Cardiac fibroblast (primary cell): Measurements from ENCODE around the gene CTPS2.
"Not testable (repeated sequence)": the region's sequence is repeated elsewhere in the genome, so short reads cannot be mapped to it uniquely, and the experiment has no call there.

Source experiments
- DNase-seq, 2 donors: peaks; one replicate each; pipeline versions ENCODE4 v3.0.0 to v3.0.0-alpha.2; 2010; ENCODE audit warnings: low read depth in 2 of 2
- H3K4me3 ChIP-seq, 2 donors: replicated peaks in 1 of 2; 1 replicate in 1 of 2; 2 replicates in 1 of 2; pipeline ENCODE4 v1.5.1; 2011; ENCODE audit warnings: low read depth in 2 of 2, low read length in 2 of 2, mild to moderate bottlenecking in 2 of 2, moderate library complexity in 1 of 2
- TF ChIP-seq, protein P1 (sequence below): IDR thresholded peaks from one replicate; pipeline ENCODE4 v1.5.1; 2011; ENCODE audit warnings: low read depth, mild to moderate bottlenecking, low read length, inconsistent platforms

The CTPS2 gene

DNA sequence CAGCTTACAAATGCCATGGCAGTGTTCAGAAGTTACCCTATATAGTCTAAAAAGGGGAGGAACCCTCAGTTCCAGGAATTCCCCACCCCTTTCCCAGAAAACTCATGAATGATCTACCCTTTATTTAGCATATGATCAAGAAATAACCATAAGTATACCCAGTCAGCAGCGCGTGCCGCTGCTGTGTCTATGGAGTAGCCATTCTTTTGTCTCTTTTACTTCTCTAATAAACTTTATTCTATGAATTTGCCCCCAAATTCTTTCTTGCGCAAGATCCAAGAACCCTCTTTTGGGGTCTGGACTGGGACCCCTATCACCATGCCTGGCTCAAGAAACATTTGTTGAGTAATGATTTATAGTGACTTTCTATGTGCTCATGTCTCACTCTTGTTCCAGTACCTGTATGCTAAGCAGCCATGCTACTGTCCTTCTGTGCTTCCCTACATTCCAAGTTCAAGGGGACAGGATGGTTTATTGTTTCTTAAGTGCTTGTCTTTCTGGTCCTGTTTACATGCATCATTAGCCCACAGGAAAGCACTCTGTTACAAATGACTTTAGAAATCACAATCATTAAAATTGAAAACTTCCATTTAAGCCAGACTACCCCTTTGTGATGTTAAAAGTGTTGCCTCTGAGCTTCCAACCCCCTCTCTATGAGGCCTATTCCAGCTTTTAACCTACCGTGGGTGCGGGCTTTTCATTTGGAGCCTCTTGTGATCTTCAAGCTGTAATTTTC, 125.9 kb downstream of the CTPS2 start:
- H3K4me3 ChIP-seq = no peak overlapping the region
- TF ChIP-seq, protein P1, sequence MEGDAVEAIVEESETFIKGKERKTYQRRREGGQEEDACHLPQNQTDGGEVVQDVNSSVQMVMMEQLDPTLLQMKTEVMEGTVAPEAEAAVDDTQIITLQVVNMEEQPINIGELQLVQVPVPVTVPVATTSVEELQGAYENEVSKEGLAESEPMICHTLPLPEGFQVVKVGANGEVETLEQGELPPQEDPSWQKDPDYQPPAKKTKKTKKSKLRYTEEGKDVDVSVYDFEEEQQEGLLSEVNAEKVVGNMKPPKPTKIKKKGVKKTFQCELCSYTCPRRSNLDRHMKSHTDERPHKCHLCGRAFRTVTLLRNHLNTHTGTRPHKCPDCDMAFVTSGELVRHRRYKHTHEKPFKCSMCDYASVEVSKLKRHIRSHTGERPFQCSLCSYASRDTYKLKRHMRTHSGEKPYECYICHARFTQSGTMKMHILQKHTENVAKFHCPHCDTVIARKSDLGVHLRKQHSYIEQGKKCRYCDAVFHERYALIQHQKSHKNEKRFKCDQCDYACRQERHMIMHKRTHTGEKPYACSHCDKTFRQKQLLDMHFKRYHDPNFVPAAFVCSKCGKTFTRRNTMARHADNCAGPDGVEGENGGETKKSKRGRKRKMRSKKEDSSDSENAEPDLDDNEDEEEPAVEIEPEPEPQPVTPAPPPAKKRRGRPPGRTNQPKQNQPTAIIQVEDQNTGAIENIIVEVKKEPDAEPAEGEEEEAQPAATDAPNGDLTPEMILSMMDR = no peak
- DNase-seq = no peak

DNA sequence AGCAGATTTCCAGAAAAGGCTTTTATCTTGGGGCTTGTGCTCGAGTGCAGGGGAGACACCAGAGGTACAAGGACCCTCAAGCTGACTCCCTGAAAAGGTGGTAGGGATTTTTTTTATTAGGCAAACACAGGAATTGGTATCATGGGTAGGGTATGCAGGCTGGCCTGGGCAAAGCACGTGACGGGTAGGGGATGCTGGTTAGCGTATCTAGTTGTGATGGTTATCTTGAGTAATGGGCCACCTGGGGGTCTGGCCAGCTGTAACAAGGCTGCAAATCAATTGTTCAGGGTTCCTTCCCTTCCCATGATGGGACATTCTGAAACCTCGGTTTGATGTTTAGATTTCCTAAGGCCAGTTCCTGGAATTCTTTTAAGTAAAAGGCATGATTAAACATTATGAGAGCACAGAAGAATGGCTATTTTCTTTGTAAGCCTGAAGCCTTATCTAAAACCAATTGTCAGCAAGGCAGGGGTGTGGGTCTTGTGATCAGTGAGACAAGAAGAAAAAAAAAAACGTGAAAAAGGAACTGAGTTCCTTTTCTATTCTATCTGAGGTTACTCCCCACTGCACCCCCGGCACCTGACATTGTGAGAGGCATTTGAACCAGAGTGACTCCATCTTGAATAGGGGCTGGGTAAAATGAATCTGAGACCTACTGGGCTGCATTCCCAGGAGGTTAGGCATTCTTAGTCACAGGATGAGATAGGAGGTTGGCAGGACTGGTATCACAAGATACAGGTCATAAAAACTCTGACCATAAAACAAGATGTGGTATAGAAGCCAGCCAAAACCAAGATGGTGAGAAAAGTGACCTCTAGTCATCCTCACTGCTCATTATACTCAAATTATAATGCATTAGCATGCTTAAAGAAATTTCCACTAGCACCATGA, 126.7 kb downstream of the CTPS2 start:
- TF ChIP-seq, protein P1 = no peak
- DNase-seq = no peak
- no peak overlapping the region for H3K4me3 ChIP-seq

DNA sequence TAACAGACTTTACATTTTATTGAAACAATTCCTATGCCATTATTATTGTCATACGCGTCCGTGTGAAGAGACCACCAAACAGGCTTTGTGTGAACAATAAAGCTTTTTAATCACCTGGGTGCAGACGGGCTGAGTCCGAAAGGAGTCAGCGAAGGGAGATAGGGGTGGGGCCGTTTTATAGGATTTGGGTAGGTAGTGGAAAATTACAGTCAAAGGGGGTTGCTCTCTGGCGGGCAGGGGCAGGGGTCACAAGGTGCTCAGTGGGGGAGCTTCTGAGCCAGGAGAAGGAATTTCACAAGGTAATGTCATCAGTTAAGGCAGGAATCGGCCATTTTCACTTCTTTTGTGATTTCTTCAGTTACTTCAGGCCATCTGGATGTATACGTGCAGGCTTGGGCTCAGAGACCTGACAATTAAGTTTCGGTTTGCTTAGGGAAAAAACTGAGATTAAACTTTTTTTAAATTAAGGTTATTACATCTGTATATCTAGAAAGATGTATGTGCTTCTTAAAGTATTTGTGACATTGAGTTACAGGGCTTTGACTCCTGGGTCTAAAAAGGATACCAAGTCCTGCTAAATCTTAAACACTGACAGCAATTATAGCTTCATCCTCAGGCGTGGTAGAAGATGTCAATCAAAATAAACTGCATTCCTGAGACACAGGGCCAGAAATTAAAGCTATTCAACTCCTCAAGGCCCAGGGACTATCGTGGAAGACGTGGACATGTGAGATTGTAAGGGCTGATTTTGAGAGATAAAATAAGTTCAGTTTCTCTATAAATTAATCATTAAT, 132.3 kb downstream of the CTPS2 start:
- not testable (repeated sequence) for H3K4me3 ChIP-seq, DNase-seq

DNA sequence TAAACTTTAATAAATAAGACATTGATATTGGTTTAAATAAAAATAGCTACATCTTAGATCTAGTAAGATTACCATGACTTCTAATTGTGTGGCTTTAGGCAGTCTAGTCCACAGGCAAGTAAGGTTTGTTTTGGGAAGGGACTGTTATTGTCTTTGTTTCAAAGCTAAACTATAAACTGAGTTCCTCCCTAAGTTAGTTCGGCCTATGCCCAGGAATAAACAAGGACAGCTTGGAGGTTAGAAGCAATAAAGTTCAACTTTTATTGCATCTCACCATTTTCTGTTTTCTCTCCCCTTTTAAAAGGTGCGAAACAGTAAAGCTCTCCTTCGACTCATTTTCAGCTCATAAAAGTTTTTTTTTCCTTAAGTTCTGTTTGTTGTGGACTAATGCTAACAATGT, 133.0 kb downstream of the CTPS2 start:
- TF ChIP-seq, protein P1 = no peak
- no peak for DNase-seq
- no peak overlapping the region for H3K4me3 ChIP-seq

DNA sequence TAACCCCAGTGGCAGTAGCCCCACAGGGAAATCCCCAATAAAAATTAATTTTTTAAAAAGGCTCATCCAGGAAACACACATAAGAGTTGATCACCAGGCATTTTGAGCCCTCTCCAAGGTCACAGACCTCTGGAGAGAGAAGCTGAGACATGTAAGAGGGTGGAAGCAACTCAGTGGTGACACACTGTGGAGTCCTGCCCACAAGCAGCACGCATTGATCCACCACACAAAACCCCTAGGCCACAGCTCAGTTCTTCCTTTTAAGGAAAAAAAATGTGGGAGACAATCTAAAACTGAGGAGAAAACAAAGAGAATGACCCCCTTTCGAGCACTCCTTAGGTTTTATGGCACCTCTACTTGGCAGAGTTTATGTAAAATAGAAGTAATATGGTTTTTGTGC, 134.3 kb downstream of the CTPS2 start:
- DNase-seq = peak; percentile 20 to 70
- TF ChIP-seq, protein P1 = no peak
- no peak overlapping the region for H3K4me3 ChIP-seq

DNA sequence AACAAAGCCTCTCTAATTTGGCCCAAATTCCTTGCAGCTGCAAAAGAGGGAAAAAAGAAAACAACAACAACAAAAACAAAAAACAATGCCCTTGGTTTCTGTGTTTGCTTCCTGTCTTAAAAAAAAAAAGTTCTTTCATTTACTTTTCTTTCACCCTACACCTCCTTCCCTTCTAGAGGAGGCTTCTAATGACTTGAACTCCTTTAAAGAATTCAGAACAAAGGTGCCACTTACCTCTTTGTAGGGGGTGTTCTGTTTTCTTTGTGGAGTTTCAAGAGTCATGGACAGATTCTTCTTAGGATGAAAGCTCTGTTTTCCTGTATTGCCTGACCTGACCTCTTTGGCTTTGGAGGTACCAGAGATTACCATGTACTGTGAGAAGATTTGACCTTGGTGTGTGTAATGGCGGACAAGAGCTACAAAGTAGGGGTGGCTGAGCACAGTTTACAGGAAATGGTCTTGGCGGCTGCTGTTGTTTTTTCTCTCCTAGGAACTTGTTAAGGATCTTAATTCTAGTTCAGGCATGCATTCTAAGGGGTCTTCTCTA, 134.9 kb downstream of the CTPS2 start:
- no peak for DNase-seq
- H3K4me3 ChIP-seq = no peak overlapping the region
- TF ChIP-seq, protein P1 = no peak

DNA sequence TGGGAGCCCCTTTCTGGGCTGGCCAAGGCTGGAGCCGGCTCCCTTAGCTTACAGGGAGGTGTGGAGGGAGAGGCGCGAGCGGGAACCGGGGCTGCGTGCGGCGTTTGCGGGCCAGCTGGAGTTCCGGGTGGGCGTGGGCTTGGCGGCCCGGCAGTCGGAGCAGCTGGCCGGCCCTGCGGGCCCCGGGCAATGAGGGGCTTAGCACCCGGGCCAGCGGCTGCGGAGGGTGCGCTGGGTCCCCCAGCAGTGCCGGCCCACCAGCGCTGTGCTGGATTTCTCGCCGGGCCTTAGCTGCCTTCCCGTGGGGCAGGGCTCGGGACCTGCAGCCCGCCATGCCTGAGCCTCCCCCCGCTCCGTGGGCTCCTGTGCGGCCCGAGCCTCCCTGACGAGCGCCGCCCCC, 137.1 kb downstream of the CTPS2 start:
- DNase-seq = not testable (repeated sequence)

More for the DNA sequence above, 137.1 kb downstream of the CTPS2 start:
- not testable (repeated sequence) for H3K4me3 ChIP-seq
